GM19193 (cell line): ENCODE results near the gene LIM2.

Source experiments
- POLR2A ChIP-seq: IDR thresholded peaks from 4 replicates; pipeline ENCODE4 v1.6.1; 2011; ENCODE audit not compliant: insufficient read depth, insufficient read length; ENCODE audit errors: extremely low read depth

Gene LIM2

DNA sequence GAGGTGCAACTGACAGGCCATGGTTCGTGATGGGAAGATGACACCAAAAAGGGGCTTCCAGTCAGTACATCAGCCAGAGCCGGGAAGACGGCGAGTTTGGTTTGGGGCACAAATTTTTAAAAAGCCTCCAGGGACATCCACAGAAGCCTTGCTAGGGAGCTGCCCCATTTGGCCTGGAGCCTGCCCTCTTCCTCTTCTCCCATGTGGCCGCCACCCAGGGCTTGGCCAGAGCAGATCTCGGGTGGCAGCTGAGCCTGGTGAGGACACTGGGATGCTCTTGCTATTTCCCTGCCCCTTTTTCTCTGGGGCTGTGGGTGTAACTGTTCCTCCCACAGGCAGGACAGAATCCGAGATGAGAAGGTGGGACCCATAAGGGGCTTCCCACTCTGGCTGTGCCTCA is 29.8 kb downstream of the LIM2 start:
- TF ChIP-seq POLR2A, result no peak

DNA sequence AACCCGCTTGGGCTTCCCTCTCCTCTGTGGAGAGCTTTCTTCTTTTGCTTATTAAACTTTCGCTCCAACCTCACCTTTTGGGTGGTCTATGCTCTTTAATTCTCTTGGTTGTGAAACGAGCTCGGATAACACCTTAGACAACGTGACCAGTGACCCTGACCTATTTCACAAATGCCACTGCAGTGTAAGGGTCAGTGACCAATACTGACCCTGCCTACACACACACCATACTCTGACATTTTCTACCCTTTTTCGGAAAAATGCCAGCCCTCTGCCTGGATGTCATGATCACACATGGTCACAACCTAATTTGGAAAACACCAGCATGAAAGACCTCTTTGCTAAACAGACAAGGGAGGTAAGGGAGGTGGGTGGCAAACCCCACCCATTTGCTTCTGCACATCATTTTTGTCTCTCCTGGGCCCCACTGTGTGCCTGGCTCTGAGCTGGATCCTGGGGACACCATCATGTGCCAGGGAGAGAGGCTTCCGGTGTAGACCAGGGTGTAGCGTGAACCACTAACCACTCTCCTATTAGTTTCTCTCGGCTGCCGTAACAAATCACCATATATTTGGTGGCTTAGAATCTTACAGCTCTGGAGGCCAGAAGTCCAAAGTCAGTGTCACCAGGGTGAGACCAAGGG is 31.5 kb downstream of the LIM2 start:
- no peak for TF ChIP-seq POLR2A

DNA sequence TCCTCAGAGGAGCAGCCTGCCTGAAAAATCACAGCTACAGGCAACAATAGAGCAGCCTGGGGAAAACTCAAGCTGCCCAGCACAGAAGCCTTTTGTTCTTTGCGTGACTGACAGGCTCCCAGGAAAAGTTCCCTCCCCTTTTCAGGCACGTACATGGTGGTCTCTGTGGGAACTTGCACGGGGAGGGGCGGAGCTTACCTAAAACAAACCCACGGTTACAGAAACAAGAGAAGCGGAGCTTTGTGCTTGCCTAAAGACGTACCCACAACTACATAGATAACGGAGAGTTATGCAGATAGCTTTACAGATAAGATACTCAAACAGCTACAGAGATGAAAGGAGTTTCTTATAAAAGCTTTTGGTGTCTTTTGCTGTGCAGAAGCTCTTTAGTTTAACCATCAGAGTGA is 33.0 kb downstream of the LIM2 start:
- no peak for TF ChIP-seq POLR2A

DNA sequence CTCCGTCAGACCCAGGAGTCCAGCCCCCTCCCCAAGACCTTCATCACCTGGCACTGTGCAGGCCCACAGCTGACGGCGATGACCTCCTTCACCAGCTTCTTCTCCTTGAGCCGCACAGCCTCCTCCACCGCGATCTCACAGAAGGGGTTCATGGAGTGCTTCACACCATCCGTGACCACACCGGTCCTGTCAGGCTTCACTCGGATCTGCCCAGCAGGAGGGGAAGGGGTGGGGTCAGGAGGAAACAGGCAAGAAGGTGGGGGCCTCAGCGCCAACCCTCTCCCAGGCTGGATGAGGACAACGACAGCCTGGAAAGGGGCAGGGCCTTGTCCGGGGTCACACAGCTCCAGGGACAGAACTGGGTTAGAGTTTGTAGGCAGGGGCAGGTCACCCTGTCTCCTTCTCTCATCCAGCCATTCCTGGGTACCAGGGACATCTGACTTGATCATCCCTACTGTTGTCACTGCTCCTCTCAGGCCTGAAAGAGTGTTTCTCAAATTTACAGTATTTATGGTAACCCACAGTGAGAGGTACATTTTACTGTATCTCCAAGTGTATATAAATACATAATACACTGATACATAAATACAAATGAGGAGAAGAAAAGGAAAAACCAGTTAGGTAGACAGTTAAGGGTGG is 33.6 kb downstream of the LIM2 start:
- TF ChIP-seq POLR2A, result no peak

DNA sequence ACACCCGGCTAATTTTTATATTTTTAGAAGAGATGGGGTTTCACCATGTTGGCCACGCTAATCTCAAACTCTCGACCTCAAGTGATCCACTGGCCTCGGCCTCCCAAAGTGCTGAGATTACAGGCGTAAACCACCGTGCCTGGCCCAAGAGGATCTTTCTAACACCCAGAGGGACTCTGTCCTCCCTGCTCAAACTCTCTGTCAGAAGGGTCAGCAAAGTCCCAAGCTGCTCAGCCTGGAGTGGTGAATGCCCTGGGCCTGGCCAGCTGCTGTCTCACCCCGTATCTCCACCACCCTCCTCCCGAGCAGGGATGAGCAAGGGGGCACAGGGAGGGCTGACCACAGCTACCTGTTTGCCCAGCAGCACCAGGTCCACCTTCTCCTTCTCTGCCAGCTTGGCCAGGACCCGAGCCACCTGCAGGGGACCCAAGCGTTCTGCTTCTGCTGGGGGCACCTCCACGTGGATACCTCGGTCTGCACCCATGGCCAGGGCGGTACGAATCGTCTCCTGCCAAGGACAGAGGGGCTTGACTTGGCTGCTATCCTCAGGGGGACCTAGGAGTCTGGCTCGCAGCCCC is 34.9 kb downstream of the LIM2 start:
- TF ChIP-seq POLR2A, result no peak

DNA sequence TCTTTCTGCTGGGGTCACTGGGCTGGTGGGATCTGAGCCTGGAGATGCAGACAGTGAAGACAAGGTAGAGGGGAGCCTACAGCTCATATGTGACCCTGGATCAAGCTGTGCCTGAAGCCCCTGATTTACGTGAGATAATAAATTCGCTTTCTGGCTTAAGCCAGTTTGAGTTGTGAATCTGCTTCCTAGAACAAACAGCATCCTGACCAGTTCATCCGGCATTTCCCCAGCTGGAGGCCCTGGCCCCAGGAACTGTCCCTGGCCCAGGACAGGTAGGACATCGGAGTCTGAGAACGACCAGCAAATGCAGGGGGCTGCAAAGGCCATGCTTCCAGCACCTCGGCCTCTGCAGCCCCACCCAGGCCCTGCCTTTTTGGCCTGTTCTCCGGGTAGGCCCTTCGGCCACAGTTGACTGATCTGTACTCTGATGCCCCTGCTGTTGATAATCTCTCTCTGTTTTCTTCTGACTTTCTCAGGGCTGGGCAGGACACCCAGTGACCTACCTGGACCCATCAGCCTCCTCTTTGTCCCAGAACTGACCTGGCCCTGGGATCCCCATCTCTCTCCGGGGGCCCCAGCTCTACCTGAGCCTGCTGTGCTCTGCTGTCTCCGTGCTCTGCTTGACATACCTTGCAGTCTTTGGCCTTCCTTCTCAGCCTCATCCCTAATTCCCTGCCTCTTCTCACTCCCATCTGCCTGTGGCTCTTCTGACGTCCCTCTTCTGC is 36.3 kb downstream of the LIM2 start:
- TF ChIP-seq POLR2A, result no peak

DNA sequence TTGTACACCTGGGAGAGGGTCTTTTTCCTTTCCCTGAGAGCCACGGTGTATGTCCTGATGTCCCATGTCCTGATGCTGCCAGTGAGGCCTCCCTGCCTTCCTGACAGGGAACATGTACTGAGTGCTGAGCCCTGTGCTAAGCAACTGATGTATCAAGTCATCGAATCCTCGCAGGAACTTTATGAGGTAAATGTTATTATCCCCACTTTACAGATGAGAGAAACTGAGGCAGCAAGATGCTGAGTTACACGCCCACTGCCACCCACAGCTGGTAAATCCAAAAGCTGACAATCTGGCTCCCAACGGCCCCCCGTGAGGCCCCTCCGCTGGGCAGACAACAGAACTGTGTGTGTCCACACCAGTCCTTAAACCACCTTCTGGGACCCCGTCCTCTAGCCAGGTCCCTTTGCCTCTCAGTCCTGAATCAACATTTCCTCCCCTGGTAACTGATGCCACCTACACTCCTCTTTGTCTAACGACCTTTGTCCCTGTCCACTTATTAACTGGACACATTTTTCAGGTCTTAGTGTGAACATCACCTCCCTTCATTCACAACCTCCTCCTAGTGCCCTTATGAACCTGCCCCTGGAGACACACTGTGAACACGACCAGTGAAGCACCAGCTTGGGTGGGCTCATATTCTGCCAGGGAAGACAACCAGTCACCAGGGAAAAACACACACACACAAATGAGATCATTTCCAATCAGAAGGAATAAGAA is 40.4 kb downstream of the LIM2 start:
- no peak for TF ChIP-seq POLR2A

DNA sequence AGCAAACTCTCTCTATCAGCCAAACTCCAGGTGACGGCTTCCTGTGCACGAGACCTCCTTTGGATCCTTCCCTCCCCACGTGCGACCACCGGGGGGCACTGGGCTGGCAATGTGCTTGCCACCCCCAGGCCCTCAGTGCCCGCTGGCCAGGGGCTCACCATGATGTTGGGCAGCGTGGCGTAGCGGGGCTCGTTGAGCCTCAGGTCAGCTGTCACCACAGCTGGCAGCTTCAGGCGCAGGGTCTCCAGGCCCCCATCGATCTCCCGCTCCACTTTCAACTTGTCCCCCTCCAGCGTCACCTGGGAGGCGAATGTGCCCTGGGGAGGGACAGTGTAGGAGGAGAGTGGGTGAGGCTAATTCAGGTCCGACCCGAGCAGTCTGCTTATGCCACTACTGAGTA is 41.0 kb downstream of the LIM2 start:
- no peak for TF ChIP-seq POLR2A

DNA sequence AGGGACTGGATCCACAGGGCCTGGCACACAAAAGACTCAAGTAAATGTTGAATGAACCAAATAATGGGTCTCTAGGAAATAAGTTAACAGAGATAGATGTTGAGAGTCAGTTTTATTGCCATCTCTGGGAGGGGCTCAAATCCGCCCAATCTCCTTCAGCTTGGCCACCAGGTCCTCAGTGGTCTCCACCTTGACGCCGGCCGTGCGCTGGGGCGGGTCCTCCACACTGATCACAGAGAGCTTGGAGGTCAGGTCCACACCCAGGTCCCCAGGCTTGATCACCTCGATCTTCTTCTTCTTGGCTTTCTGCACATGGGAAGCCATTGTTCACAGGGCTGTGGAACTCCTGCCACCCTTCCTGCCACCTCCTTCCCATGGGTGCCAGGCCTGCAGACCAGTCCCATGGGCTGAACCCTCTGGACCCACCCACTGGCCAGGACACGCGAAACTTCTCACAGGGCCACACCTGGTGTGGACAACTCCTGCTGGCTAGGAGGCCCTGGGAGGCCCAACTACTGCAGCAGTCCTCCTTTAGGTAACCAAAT is 42.6 kb downstream of the LIM2 start:
- no peak for TF ChIP-seq POLR2A

DNA sequence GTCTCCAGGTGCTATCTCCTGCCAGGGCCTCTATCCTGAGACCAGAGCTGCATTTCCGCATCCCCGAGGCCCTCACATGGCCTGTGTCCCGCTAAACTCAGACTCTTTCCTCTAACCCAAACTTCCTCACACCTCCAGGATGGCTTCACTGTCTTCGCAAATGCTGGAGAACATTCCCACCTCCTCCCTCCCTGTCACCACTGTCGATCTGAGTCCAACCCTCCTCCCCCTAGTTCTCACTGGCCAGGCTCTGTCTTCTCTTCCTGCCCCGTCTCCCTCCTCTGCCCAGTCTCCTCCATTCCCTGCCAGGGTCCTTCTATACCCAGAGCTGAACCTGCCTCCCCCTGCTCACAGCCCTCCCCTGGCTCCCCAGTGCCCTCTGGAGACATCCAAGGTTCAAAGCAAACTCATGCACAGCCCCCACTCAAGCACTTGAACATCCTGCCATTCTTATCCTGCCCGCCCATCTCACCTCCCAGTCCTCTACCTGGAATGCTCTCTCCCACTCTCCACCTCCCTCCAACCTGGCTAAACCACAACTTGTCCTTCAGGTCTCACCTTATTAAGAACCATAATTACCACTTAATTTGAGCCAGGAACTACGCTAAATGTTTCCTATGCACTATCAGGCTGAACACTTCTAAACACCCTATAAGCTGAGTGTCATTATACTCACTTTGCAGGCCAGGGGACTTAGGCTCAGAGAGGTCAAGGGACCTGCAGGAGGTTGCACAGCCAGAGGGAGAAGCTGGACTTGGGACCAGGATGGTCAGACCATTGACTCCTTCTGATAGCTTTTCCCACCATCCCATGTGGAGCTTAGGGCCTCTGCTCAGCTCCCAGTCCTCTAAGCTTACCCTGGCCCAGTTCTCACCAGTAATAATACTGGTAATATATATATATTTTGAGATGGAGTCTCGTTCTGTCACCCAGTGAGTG is 44.9 kb downstream of the LIM2 start:
- no peak for TF ChIP-seq POLR2A

DNA sequence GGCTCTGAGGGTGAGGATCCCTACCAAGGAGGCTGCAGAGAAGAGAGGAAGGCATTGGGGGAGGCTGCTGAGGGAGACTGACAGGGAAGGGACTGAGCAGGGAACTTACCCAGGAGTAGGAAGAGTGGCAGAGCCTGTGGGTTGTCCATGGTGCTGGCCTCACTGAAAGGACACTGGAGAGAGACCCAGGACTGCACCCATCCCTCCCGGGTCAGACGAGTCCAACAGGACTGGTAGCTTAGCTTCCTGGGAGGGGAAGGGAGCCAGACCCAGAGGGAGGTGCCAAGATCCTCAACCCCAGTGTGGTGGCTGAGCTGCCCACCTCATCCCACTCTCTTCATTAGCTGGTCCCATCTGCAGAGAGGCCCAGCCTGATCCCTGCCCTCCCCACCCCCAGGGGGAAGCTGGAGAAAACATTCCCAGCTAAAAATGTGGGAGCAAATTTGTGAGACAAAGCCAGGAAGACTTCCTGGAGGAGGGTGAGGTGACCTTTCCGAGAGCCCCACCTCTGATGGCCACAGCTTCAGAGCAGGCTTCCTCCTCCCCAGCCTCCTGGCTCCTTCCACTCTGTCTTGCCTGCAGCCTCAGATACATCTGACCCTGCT is 45.7 kb downstream of the LIM2 start, which contains the start of gene VSIG10L:
Gene VSIG10L (minus strand): TSS at position 164 of the 605 bp plus-strand sequence. CDS start 15 bp downstream, at position 149.
- no peak for TF ChIP-seq POLR2A

DNA sequence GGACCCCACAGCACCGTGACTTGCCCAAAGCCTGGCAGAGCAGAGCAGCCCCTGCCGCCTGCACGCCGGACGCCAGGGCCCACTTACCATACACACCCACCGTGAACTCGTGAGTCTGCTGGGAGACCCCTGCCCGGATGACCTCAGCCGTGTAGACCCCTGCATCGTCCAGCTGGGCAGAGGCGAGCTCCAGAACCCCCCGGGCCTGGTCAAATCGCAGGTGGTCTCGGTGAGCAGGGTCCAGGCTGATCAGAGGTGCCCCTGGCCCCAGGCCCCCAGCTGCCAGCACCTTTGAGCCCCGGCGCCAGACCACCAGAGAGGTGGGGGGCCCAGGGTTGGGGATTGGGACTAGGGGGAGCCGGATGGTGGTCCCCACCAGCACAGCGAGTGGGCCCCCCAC is 46.7 kb downstream of the LIM2 start:
- TF ChIP-seq POLR2A, result no peak
